GM18507 (cell line): Measurements from ENCODE around the gene ALG5.

Experiments used
- DNase-seq: peaks from one replicate; pipeline ENCODE4 v3.0.0; 2011; ENCODE audit warnings: low read depth; ENCODE audit not compliant: insufficient read length; ENCODE audit errors: extremely low spot score
- FAIRE-seq: peaks from 2 replicates; lab custom pipeline; 2011; peaks lifted over from hg19 to GRCh38; lab: Jason Lieb, UNC

ALG5 gene, protein sequence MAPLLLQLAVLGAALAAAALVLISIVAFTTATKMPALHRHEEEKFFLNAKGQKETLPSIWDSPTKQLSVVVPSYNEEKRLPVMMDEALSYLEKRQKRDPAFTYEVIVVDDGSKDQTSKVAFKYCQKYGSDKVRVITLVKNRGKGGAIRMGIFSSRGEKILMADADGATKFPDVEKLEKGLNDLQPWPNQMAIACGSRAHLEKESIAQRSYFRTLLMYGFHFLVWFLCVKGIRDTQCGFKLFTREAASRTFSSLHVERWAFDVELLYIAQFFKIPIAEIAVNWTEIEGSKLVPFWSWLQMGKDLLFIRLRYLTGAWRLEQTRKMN

GRCh38 chr13:36999054-36999714 lies at the start of gene ALG5:
Gene ALG5 (minus strand): TSS chr13:36999340. CDS start chr13:36999300, 40 bp downstream.
- FAIRE-seq (peak; percentile 91), DNase-seq (peak; percentile 62)

GRCh38 chr13:37047846-37048245 lies 48.7 kb upstream of the ALG5 start:
- FAIRE-seq (no peak), DNase-seq (no peak)

GRCh38 chr13:37047032-37047431 lies 47.9 kb upstream of the ALG5 start:
- no peak for FAIRE-seq
- no peak for DNase-seq

GRCh38 chr13:37046062-37046461 lies 46.9 kb upstream of the ALG5 start:
- DNase-seq = no peak
- no peak for FAIRE-seq

DNA sequence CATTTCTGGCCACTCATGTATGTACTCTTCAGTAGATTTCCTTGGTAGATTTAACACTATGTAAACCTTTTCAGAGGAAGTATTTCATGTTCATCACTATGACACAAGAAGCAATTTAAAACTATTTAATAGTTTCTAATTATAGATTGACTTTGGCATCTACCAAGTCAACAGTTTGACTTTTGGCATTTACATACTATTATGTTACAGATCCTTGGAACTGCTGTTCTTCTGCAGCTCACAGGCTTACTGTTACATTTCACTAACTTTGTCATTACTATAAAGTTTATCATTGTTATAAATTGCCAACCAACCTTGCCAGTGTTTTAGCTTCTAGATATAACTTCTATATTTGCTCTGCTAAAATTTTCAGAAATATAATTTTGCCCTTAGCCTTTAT lies 41.6 kb upstream of the ALG5 start:
- FAIRE-seq = no peak
- DNase-seq = no peak

DNA sequence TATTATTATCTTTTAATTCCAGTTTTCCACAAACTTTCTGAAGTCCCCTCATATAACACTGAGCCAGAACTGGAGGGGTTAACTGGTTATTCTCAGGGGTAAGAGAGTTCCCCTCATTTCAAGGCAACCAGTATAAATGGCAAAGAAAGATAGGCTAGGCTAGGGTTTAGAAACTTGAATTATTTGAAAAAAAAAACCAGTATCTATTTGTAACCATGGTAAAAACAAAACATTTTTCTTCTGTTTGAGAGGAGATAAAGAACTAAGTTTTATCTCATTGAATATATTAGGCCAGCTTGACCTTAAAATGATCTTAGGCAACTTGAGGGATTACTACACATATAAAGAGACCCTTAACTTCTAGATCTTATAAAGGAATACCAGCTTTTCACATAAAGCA lies 40.8 kb upstream of the ALG5 start:
- FAIRE-seq (no peak), DNase-seq (no peak)

DNA sequence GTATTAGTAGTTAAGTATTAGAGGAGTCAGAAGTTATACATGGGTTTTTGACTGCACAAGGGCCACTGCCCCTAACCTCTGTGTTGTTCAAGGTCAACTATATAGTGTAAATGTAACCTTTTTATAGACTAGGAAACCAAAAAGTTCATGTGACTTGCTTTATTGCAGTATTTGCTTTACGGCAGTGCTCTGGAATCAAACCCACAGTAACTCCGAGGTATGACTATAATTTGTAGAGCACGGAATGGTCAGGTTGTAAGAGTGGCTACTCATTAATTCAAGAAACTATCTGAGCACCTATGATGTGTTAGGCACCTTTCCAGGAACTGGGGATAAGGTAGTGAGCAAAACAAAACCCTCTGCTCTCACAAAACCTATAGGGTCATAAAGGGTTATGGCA lies 38.1 kb upstream of the ALG5 start:
- DNase-seq (no peak), FAIRE-seq (no peak)

DNA sequence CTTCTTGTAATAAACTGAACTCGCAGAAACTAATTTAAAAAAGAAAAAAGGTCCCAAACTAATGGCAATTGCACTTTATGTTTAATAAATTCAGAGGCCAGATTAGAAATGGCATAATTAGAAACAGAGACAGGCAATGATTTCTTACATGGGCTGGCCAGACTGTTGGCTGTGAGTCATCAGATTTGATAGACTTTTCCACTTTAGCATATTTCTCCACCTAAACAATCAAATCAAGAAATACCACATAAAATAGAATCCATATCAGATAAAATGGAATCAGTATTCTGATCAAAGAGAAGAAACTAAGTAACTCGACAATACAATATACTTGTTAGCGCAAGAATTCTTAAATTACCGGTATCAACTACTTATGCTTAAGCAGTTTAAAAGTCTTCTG lies 30.5 kb upstream of the ALG5 start:
- FAIRE-seq (no peak), DNase-seq (no peak)

DNA sequence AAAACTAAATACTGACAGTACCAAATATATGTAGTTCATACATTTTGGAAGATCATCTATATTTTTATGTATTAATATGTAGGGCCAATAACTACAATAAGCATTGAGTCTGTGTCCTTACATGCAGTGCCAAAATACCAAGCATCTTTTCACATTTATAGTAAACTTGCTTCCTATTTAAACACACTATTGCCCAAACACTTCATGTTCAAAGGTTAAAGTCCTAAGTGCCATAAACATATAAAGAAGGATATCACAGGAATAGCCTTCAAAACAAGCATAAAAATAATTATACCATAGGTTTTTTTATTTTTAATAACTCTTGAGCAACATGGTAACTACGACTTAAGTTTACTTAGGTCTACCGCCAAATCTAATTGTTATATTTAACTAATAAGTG lies 28.5 kb upstream of the ALG5 start:
- DNase-seq (no peak), FAIRE-seq (no peak)

- no peak for DNase-seq
- FAIRE-seq = no peak
These were observed 27.6 kb upstream of the ALG5 start for GRCh38 chr13:37026771-37027170.

- FAIRE-seq = no peak
- DNase-seq = no peak
These were observed 24.7 kb upstream of the ALG5 start for GRCh38 chr13:37023871-37024270.

- DNase-seq = no peak
- FAIRE-seq = no peak
These were observed 15.5 kb upstream of the ALG5 start for GRCh38 chr13:37014609-37015008.

DNA sequence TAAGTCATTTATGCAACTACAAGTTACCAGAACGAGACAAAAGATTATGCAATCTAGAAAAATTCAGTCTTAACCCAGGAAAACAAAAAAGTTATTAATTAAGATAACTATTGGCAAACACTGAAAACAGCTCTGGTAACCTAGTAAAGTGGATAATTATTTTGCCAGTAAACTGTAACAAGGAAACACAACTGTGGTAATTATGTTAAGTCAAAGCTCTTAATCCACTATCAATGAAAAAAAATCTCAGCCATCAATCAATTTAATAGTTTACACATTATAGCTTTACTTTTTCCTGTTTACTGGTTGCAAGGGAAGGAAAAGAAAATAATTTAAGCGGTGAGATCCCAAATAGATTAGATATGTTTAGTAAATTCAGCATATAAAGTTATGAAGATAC lies 12.6 kb upstream of the ALG5 start:
- no peak for DNase-seq
- FAIRE-seq = no peak

DNA sequence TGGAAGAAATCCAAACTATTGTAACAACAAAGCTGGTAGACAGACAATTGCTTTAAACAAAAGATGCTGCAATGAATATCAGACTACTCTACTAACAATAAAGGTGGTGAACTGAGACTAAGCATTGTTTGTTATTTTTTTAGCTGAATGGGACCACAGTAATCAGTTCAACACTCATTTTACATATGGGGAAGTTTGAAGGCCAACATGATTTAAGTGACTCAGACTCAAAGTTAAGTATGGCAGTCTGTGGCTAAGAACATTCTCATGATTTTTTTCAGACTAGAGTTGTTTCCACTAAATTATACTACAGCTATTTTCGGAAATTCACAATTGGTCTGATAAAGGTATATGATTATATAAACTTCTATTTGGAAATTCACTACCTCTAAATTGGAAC lies 11.9 kb upstream of the ALG5 start:
- FAIRE-seq = peak; percentile 24
- no peak for DNase-seq

- FAIRE-seq = no peak
- DNase-seq = no peak
These were observed 11.3 kb upstream of the ALG5 start for GRCh38 chr13:37010424-37010823.

DNA sequence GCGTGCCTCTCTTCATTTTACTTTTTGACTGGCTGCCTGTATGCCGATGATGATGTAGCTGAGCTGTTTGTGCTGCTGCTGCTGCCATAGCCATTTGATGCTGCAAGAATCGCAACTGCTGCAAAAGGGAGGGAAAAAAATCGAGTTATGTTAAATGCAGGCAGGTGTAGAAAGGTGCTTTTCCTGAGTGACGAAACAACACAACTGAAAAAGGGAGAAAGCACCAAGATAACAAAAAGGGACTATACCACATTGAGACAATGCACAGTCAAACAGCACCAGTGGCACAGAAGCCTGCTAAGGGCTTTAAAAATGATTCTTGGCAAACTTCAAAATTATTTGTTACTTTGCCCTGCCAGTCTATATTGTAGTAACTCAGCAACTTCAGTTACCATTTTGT lies 10.6 kb upstream of the ALG5 start:
- FAIRE-seq = no peak

DNA sequence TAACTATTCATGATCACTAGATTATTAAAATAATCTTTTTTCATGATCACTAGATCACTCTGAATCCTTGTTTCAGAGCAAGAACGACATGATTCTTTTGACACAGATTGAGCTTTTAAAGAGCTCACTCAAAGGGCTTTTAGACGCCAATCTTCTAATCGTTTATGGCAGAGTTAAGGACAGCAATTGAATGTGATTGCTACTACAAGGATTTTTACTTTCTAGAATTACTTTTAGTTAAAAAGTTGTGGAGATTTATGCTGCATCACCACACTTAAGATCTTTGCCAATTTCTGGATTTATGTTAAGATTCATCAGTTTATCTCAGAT lies 2.7 kb upstream of the ALG5 start:
- FAIRE-seq = no peak

More for the DNA sequence above, 10.6 kb upstream of the ALG5 start:
- no peak for DNase-seq

DNA sequence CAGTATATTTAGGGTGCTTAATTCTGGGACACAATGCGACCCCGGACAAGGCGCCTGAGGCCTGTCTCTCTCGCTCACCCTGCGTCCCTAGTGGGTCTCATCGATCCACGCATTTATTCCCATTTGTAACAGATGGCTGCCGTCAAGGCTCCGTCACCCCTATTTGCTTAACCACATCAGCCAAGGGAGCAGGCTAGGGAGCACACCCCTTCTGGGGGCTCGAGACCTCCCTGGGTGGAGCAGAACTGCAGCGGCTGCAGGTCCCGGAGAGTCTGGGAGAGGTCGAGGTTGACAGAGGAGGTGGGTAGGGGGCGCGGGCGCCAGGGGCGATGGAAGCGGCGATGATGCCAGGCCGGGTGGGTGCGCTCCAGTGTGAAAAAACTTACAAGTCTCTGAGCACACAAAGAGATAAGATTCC lies 507 bp downstream of the ALG5 start:
- DNase-seq (no peak), FAIRE-seq (no peak)

More for the DNA sequence above, 2.7 kb upstream of the ALG5 start:
- DNase-seq = no peak

- DNase-seq = no peak
- no peak for FAIRE-seq
These were observed 1.3 kb downstream of the ALG5 start for GRCh38 chr13:36997716-36998427.

GRCh38 chr13:36992362-36992761 lies 6.8 kb downstream of the ALG5 start:
- no peak for FAIRE-seq
- no peak for DNase-seq
